Astrocyte of the spinal cord (primary cell): ENCODE results near the gene SENP8.
A peak's percentile ranks its signal among the peaks of the same experiment; 100 is the strongest.

Experiments
- DNase-seq: peaks from one replicate; pipeline ENCODE4 v3.0.0; 2011; ENCODE audit warnings: low read depth, low spot score
- H3K4me3 ChIP-seq: 2 replicates; pipeline ENCODE4 v1.5.1; 2011; ENCODE audit warnings: low read depth, mild to moderate bottlenecking, low read length, moderate library complexity
- in situ Hi-C: cut with HindIII; loops from 2 replicates; pipeline ENCODE4 v1.10.0; 2017; ENCODE audit warnings: low sequenced_read_pairs
- TF ChIP-seq, protein P1 (sequence below): IDR thresholded peaks from 2 replicates; pipeline ENCODE4 v1.5.1; 2012; ENCODE audit warnings: low read depth, mild to moderate bottlenecking, low read length, inconsistent platforms

Gene SENP8

DNA sequence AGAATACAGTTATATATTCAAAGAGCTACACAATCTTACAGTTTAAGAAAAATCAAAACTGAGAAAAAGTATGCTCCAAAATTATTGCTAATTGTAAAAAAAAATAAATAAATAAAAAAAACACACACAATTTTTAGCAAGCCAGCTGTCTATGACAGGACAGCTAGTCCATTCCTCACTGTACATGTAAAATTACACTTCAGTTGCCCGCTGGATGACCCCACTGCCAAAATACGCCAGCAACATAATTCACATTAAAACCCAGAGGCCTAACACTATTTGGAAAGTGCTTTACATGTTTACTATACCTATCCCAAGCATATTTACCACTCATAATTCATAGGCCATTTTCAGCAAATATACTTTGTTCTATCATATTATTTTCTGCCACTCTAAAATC is 6.1 kb upstream of the SENP8 start:
- in situ Hi-C loops: no loop called here
- TF ChIP-seq, protein P1, sequence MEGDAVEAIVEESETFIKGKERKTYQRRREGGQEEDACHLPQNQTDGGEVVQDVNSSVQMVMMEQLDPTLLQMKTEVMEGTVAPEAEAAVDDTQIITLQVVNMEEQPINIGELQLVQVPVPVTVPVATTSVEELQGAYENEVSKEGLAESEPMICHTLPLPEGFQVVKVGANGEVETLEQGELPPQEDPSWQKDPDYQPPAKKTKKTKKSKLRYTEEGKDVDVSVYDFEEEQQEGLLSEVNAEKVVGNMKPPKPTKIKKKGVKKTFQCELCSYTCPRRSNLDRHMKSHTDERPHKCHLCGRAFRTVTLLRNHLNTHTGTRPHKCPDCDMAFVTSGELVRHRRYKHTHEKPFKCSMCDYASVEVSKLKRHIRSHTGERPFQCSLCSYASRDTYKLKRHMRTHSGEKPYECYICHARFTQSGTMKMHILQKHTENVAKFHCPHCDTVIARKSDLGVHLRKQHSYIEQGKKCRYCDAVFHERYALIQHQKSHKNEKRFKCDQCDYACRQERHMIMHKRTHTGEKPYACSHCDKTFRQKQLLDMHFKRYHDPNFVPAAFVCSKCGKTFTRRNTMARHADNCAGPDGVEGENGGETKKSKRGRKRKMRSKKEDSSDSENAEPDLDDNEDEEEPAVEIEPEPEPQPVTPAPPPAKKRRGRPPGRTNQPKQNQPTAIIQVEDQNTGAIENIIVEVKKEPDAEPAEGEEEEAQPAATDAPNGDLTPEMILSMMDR: no peak
- DNase-seq: no peak

DNA sequence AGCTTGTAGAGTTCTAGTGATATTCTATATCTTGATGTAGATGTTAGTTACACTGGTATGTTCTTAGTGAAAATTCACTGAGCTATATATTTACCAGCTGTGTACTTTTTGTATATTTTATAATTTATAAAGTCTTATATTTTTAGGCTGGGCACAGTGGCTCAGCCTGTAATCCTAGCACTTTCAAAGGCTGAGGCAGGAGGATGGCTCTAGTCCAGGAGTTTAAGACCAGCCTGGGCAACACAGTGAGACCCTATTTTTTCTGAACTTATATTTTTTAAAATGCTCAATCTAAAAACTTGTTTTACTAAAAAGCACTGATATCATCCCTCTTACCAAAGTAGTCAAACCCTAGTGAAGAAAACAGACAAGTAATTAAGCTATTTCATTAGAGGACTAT is 5.4 kb upstream of the SENP8 start:
- in situ Hi-C loops: no loop called here
- DNase-seq: no peak
- TF ChIP-seq, protein P1: no peak
- no peak overlapping the region for H3K4me3 ChIP-seq

More for the DNA sequence above, 6.1 kb upstream of the SENP8 start:
- no peak overlapping the region for H3K4me3 ChIP-seq

DNA sequence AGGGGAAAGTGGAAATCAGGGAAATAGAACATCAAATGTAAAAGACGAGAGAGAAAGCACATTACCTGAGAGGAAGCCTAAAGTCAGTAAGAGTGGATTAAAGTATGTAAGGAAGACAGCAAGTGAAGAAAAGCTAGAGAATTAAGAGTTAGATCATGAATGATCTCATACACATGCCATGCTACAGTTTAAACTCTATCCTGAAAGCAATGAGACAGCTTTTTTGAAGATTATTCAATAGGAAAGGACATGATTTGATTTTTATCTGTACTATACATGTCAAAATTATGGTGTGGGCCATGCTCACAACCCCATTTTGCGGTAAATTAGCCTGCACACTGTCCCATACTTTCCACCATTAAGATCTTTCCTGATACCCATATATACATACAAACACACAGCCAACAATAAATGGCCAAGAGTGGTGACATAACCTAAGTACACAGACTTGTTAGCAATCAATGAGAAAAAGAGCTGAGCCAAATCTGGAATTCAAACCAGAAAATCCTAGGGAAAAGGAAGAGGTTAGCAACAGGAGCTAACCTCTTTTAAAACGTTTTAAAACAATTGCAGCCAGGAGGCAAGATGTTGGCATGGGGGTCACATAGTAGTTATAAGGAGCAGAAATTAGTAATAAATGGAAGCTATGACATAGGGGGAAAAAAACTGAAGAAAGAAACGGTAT is 4.7 kb upstream of the SENP8 start:
- no peak for DNase-seq
- TF ChIP-seq, protein P1: no peak
- no peak overlapping the region for H3K4me3 ChIP-seq
- in situ Hi-C loops: no loop called here

DNA sequence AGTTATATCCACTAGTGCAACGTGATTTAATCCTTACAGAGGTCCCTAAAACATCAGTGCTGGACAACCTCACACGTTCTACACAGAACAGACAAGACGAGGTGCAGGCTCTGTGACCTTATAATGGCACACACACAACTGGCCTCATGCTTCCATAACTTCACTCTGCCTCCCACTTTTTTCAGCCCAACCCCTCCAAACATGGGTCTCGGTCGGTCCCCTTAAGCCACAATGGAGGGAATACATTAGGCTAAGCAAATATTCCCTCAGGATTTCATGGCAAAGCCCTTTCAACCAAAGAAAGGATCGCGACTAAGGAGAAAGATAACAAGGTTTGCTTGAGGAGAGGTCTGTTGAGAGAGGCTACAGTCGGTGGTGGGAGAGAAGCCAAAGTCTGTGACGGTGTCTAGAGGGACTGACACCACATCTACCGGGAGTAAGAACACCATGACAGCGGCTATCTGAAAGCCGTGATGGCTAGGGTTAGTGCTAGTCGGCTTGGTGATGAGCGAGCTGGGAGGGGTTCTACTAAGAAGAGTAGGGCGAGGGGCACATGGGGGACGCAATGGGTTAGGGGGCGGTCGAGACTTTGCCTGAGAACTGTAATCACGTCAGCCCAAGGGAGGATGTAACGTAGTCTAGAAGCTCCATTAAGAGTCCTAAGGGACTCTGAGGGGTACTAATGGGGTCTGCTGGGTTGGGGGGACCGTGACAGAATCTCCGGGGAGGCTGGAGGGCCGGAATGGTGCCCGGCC is 1.3 kb upstream of the SENP8 start:
- DNase-seq: no peak
- in situ Hi-C loops: no loop called here
- H3K4me3 ChIP-seq: peak overlapping the region; percentile 81
- TF ChIP-seq, protein P1: no peak

DNA sequence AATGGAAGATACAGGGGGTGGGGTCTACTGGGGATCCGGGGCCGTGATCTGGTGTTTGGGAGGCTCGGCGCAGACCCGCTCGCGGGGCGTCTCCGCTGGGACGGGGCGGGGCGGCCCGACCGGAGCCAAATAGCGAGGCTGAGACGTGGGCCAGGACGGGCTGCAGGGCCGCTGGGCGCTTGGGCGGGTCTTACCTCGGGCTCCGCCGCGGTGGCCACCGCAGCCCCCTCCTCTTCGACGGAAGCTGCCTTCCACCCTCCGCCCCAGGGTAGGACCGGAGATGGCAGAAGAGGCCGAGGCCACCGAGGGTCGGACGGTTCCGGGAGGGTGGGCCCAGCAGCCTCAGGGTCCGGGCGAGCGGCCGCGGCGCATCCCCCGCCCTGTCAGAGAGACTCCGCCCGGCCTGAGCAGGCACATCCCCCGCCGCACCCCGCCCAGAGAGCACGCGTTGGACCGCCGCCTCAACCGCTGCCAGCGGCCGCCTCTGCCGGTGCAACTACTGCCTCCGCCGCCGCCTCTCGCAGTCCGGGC is 652 bp upstream of the SENP8 start:
- in situ Hi-C loops: no loop called here
- TF ChIP-seq, protein P1: no peak
- peak overlapping the region; percentile 81 for H3K4me3 ChIP-seq
- DNase-seq: peak; percentile 88

DNA sequence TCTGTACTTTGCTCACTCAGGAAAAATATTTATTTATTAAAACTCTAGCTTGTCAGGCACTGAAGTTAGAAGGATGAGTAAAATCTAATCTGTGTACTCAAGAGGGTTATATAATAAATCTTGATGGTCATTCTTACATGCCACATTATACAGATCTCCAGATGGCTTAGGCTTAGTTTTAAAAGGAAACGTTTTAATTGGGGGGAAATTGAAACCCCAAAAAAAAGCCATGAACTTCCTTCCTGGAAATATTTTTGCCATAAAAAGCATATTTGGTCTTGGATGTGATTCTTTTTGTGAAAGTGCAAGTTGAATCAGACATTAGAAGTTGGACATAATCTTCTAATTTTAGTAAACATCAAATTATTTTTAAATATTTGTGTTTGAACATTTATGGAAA is 6.0 kb downstream of the SENP8 start:
- H3K4me3 ChIP-seq: no peak overlapping the region
- DNase-seq: no peak
- TF ChIP-seq, protein P1: no peak
- in situ Hi-C loops: no loop called here
